HepG2 (cell line): ENCODE data around the gene CSNK1D. TPM values are rescaled to one million over a fixed set of nuclear protein-coding genes. Genes with fewer than 3 reads are reported as not detected.

Experiments used
- ARID5B ChIP-seq: IDR thresholded peaks from 2 replicates; pipeline ENCODE4 v1.4.0; 2020; ENCODE audit warnings: mild to moderate bottlenecking, missing genetic modification reagents
- FOXK2 ChIP-seq: fragments of 450-650 bp; IDR thresholded peaks from 2 replicates; pipeline ENCODE4 v1.6.1; 2016
- KLF13 ChIP-seq: sonication (generic); formaldehyde crosslinking; IDR thresholded peaks from 2 replicates; pipeline ENCODE4 v1.4.0; 2020; ENCODE audit warnings: mild to moderate bottlenecking, missing genetic modification reagents
- PAWR ChIP-seq: sonication (generic); formaldehyde crosslinking; IDR thresholded peaks from 2 replicates; pipeline ENCODE4 v1.4.0; 2020; ENCODE audit warnings: missing genetic modification reagents, mild to moderate bottlenecking, borderline replicate concordance
- TGIF2 ChIP-seq: IDR thresholded peaks from 2 replicates; pipeline ENCODE4 v1.6.1; 2016; ENCODE audit warnings: control low read depth, missing compliant biosample characterization
- ZBTB42 ChIP-seq: sonication (generic); formaldehyde crosslinking; IDR thresholded peaks from 2 replicates; pipeline ENCODE4 v1.5.0; 2020; ENCODE audit warnings: mild to moderate bottlenecking, missing genetic modification reagents
- ZBTB7B ChIP-seq: sonication (generic); formaldehyde crosslinking; IDR thresholded peaks from 2 replicates; pipeline ENCODE4 v1.4.0; 2020; ENCODE audit warnings: missing genetic modification reagents
- ZFP36L1 ChIP-seq: sonication (generic); formaldehyde crosslinking; IDR thresholded peaks from 2 replicates; pipeline ENCODE4 v1.8.0; 2022; ENCODE audit warnings: mild to moderate bottlenecking, missing genetic modification reagents, moderate library complexity
- ZMAT3 ChIP-seq: sonication (generic); formaldehyde crosslinking; conservative IDR thresholded peaks from 2 replicates; pipeline ENCODE4 v1.7.0; 2021; ENCODE audit warnings: missing genetic modification reagents
- ZNF160 ChIP-seq: sonication (generic); formaldehyde crosslinking; IDR thresholded peaks from 2 replicates; pipeline ENCODE4 v1.8.0; 2022; ENCODE audit warnings: mild to moderate bottlenecking, inconsistent platforms, missing genetic modification reagents
- ZNF468 ChIP-seq: sonication (generic); formaldehyde crosslinking; IDR thresholded peaks from 2 replicates; pipeline ENCODE4 v1.8.0; 2022; ENCODE audit warnings: mild to moderate bottlenecking, moderate library complexity, missing genetic modification reagents
- ZNF556 ChIP-seq: sonication (generic); formaldehyde crosslinking; IDR thresholded peaks from 2 replicates; pipeline ENCODE4 v1.4.0; 2020; ENCODE audit warnings: mild to moderate bottlenecking, missing genetic modification reagents, borderline replicate concordance
- ZNF704 ChIP-seq: sonication (generic); formaldehyde crosslinking; IDR thresholded peaks from 2 replicates; pipeline ENCODE4 v1.8.1; 2023; ENCODE audit warnings: mild to moderate bottlenecking, inconsistent platforms, moderate library complexity, missing genetic modification reagents, borderline replicate concordance
- ZNF713 ChIP-seq: sonication (generic); formaldehyde crosslinking; IDR thresholded peaks from 2 replicates; pipeline ENCODE4 v1.4.0; 2020; ENCODE audit warnings: mild to moderate bottlenecking, missing genetic modification reagents
- ZNF891 ChIP-seq: sonication (generic); formaldehyde crosslinking; IDR thresholded peaks from 2 replicates; pipeline ENCODE4 v1.5.0; 2020; ENCODE audit warnings: mild to moderate bottlenecking, missing genetic modification reagents
- polyA plus RNA-seq, 8 experiments: library from polyadenylated mRNA; depleted of rRNA in 3 of 8; stranded (reverse) in 7 of 8; unstranded in 1 of 8; fragments of >200 nt; fragmentation: Illumina TruSeq in 4 of 8; extraction: Trizol in 4 of 8; gene quantifications; 2 replicates each; pipeline versions ENCODE4 v1.2.1 to v1.2.3, GENCODE V29; 2011 to 2016; ENCODE audit warnings: low read depth in 4 of 8, missing spikeins in 1 of 8, mixed read lengths in 1 of 8; ENCODE audit not compliant: insufficient read depth in 1 of 8
- total RNA-seq, 5 experiments: library from RNA; depleted of rRNA; stranded (reverse); fragments of >200 nt; fragmentation: Illumina TruSeq; extraction: Trizol; gene quantifications; 2 replicates each; pipeline ENCODE4 v1.2.3, GENCODE V29; 2016; ENCODE audit warnings: low read depth in 1 of 5
- TF ChIP-seq, protein P1 (sequence below): sonication (generic); formaldehyde crosslinking; IDR thresholded peaks from 2 replicates; pipeline ENCODE4 v1.9.0; 2021; ENCODE audit warnings: mild to moderate bottlenecking, missing genetic modification reagents

Gene CSNK1D
- total and polyA plus RNA-seq, 2 of the 13 experiments (the other 11 are each of a cell fraction or from before 2014, with no cell fraction given), result 31.5 to 128 TPM

- no peak; the same call in 1 of the 2 replicates for TF ChIP-seq ZNF704 (CRISPR knock-in tag)
- TF ChIP-seq ZMAT3 (CRISPR knock-in tag), result no peak
- TF ChIP-seq ZNF891 (CRISPR knock-in tag), result no peak
- peak; percentile 73; the same call in 1 of the 2 replicates for TF ChIP-seq ZNF556
- no peak for TF ChIP-seq ZBTB42 (CRISPR knock-in tag)
- no peak for TF ChIP-seq FOXK2
- TF ChIP-seq ZFP36L1, result no peak
- TF ChIP-seq PAWR (CRISPR knock-in tag), result no peak
- TF ChIP-seq KLF13 (CRISPR knock-in tag), result 0 out of 2 replicates have a peak, but pooled peaks have one; percentile 38
- TF ChIP-seq ZNF160 (CRISPR knock-in tag), result no peak
- TF ChIP-seq ARID5B (CRISPR knock-in tag), result no peak; the same call in 1 of the 2 replicates
- no peak for TF ChIP-seq ZNF468 (CRISPR knock-in tag)
- TF ChIP-seq, protein P1, sequence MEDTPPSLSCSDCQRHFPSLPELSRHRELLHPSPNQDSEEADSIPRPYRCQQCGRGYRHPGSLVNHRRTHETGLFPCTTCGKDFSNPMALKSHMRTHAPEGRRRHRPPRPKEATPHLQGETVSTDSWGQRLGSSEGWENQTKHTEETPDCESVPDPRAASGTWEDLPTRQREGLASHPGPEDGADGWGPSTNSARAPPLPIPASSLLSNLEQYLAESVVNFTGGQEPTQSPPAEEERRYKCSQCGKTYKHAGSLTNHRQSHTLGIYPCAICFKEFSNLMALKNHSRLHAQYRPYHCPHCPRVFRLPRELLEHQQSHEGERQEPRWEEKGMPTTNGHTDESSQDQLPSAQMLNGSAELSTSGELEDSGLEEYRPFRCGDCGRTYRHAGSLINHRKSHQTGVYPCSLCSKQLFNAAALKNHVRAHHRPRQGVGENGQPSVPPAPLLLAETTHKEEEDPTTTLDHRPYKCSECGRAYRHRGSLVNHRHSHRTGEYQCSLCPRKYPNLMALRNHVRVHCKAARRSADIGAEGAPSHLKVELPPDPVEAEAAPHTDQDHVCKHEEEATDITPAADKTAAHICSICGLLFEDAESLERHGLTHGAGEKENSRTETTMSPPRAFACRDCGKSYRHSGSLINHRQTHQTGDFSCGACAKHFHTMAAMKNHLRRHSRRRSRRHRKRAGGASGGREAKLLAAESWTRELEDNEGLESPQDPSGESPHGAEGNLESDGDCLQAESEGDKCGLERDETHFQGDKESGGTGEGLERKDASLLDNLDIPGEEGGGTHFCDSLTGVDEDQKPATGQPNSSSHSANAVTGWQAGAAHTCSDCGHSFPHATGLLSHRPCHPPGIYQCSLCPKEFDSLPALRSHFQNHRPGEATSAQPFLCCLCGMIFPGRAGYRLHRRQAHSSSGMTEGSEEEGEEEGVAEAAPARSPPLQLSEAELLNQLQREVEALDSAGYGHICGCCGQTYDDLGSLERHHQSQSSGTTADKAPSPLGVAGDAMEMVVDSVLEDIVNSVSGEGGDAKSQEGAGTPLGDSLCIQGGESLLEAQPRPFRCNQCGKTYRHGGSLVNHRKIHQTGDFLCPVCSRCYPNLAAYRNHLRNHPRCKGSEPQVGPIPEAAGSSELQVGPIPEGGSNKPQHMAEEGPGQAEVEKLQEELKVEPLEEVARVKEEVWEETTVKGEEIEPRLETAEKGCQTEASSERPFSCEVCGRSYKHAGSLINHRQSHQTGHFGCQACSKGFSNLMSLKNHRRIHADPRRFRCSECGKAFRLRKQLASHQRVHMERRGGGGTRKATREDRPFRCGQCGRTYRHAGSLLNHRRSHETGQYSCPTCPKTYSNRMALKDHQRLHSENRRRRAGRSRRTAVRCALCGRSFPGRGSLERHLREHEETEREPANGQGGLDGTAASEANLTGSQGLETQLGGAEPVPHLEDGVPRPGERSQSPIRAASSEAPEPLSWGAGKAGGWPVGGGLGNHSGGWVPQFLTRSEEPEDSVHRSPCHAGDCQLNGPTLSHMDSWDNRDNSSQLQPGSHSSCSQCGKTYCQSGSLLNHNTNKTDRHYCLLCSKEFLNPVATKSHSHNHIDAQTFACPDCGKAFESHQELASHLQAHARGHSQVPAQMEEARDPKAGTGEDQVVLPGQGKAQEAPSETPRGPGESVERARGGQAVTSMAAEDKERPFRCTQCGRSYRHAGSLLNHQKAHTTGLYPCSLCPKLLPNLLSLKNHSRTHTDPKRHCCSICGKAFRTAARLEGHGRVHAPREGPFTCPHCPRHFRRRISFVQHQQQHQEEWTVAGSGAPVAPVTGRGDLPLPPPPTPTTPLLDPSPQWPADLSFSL (CRISPR knock-in tag), result no peak
- TF ChIP-seq TGIF2 (CRISPR knock-in tag), result no peak; the same call in 1 of the 2 replicates
- 0 out of 2 replicates have a peak, but pooled peaks have one; percentile 42 for TF ChIP-seq ZNF713 (CRISPR knock-in tag)
- no peak; the same call in 1 of the 2 replicates for TF ChIP-seq ZBTB7B (CRISPR knock-in tag)
These were observed 30.4 kb downstream of the CSNK1D start (continued) for GRCh38 chr17:82242977-82243647.
